ENCODE results near the gene SH3GL2.

Gene SH3GL2

GRCh38 chr9:17588395-17588794 is 9.5 kb downstream of the SH3GL2 start:
- no peak for TF ChIP-seq POLR2AphosphoS5 (IDR thresholded peaks at IDR 0.05; ENCODE audit: low read depth, low read length)
- no peak for TF ChIP-seq REST (IDR thresholded peaks at IDR 0.05; ENCODE audit: insufficient read depth in 1 of 2, low read depth in 2 of 2, low read length in 2 of 2)
- TF ChIP-seq SIN3A (IDR thresholded peaks at IDR 0.05; ENCODE audit: borderline replicate concordance, insufficient read depth, low read length): no peak
- no peak for TF ChIP-seq TAF1 (IDR thresholded peaks at IDR 0.05; ENCODE audit: borderline replicate concordance, insufficient read depth, low read length)
- no peak for TF ChIP-seq FOXP2 (optimal IDR thresholded peaks at IDR 0.05; ENCODE audit: borderline replicate concordance, extremely low read depth, extremely low read length, insufficient read depth)

DNA sequence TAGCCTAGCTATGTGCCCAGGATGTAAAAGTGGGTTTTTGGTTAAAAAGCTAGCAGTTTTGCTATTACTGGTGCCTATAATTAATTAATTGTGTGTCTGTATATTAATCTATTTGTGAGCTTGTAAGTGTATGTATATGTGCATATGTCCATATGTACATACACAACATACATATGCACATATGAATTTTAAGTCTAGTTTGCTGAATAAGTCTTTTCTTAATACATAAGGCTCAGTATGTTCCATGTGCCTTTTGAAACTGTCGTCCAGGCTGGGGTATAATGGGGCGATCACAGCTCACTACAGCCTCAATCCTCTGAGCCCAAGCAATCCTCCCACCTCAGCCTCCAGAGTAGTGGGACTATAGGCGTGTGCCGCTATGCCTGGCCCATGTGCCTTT is 10.1 kb downstream of the SH3GL2 start:
- TF ChIP-seq POLR2AphosphoS5 (IDR thresholded peaks at IDR 0.05; ENCODE audit: low read depth, low read length) (no peak), FOXP2 (optimal IDR thresholded peaks at IDR 0.05; ENCODE audit: borderline replicate concordance, extremely low read depth, extremely low read length, insufficient read depth) (no peak), REST (IDR thresholded peaks at IDR 0.05; ENCODE audit: insufficient read depth in 1 of 2, low read depth in 2 of 2, low read length in 2 of 2) (no peak), SIN3A (IDR thresholded peaks at IDR 0.05; ENCODE audit: borderline replicate concordance, insufficient read depth, low read length) (no peak), TAF1 (IDR thresholded peaks at IDR 0.05; ENCODE audit: borderline replicate concordance, insufficient read depth, low read length) (no peak)

GRCh38 chr9:17589771-17590170 is 10.9 kb downstream of the SH3GL2 start:
- TF ChIP-seq POLR2AphosphoS5 (IDR thresholded peaks at IDR 0.05; ENCODE audit: low read depth, low read length) (no peak), TAF1 (IDR thresholded peaks at IDR 0.05; ENCODE audit: borderline replicate concordance, insufficient read depth, low read length) (no peak), SIN3A (IDR thresholded peaks at IDR 0.05; ENCODE audit: borderline replicate concordance, insufficient read depth, low read length) (no peak), REST (IDR thresholded peaks at IDR 0.05; ENCODE audit: insufficient read depth in 1 of 2, low read depth in 2 of 2, low read length in 2 of 2) (no peak), FOXP2 (optimal IDR thresholded peaks at IDR 0.05; ENCODE audit: borderline replicate concordance, extremely low read depth, extremely low read length, insufficient read depth) (no peak)

- no peak for TF ChIP-seq TAF1 (IDR thresholded peaks at IDR 0.05; ENCODE audit: borderline replicate concordance, insufficient read depth, low read length)
- no peak for TF ChIP-seq REST (IDR thresholded peaks at IDR 0.05; ENCODE audit: insufficient read depth in 1 of 2, low read depth in 2 of 2, low read length in 2 of 2)
- no peak for TF ChIP-seq SIN3A (IDR thresholded peaks at IDR 0.05; ENCODE audit: borderline replicate concordance, insufficient read depth, low read length)
- TF ChIP-seq FOXP2 (optimal IDR thresholded peaks at IDR 0.05; ENCODE audit: borderline replicate concordance, extremely low read depth, extremely low read length, insufficient read depth): no peak
- no peak for TF ChIP-seq POLR2AphosphoS5 (IDR thresholded peaks at IDR 0.05; ENCODE audit: low read depth, low read length)
Observed at GRCh38 chr9:17594961-17595360, 16.1 kb downstream of the SH3GL2 start.

GRCh38 chr9:17597977-17598376 is 19.1 kb downstream of the SH3GL2 start:
- TF ChIP-seq POLR2AphosphoS5 (IDR thresholded peaks at IDR 0.05; ENCODE audit: low read depth, low read length) (no peak), SIN3A (IDR thresholded peaks at IDR 0.05; ENCODE audit: borderline replicate concordance, insufficient read depth, low read length) (no peak), REST (IDR thresholded peaks at IDR 0.05; ENCODE audit: insufficient read depth in 1 of 2, low read depth in 2 of 2, low read length in 2 of 2) (no peak), FOXP2 (optimal IDR thresholded peaks at IDR 0.05; ENCODE audit: borderline replicate concordance, extremely low read depth, extremely low read length, insufficient read depth) (no peak), TAF1 (IDR thresholded peaks at IDR 0.05; ENCODE audit: borderline replicate concordance, insufficient read depth, low read length) (no peak)

Measured in PFSK-1 (cell line).